Astrocyte of the cerebellum (primary cell): ENCODE results near the gene CLCN6.

Experiments used
- DNase-seq: peaks from one replicate; pipeline ENCODE4 v3.0.0-alpha.2; 2011; ENCODE audit warnings: low read depth
- H3K4me3 ChIP-seq: 2 replicates; pipeline ENCODE4 v1.5.1; 2011; ENCODE audit warnings: mild to moderate bottlenecking, low read depth, low read length, moderate library complexity
- in situ Hi-C: cut with HindIII; loops from 2 replicates; pipeline ENCODE4 v1.10.0; 2017; ENCODE audit warnings: low sequenced_read_pairs
- TF ChIP-seq, protein P1 (sequence below): IDR thresholded peaks from 2 replicates; pipeline ENCODE4 v1.5.1; 2012; ENCODE audit warnings: low read length, low read depth, moderate library complexity, mild to moderate bottlenecking; ENCODE audit errors: missing control alignments

CLCN6 gene

DNA sequence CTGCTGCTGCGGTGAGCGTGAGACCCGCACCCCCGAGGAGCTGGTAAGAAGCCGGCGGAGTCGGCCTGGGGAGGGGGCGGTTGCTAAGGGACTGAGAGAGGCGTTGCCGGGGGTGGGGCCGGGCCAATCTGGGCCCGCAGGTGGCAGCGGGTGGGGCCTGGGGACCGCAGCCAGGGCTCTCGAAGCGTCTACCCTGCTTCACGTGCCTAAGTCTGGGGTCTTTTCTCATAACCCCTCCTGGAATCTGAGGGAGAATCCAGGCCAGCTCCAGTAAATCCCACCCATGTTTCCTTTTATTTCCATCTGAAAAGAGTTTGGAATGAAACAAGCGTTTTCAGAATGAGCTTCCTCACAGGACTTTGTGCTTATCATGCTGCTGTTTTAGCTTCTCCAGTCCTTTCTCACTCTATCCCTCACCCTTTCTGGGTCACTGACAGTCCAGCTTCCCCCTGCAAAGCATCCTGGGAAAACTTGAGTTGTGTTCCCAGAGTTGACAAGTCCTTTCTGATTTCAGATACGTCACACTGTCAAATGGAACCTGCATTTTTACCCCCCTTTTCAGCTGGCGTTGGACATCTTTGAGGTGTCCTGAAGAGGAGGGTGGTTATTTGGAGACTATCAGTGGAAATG, 431 bp downstream of the CLCN6 start:
- DNase-seq: no peak
- peak overlapping the region; percentile 86 for H3K4me3 ChIP-seq
- TF ChIP-seq, protein P1, sequence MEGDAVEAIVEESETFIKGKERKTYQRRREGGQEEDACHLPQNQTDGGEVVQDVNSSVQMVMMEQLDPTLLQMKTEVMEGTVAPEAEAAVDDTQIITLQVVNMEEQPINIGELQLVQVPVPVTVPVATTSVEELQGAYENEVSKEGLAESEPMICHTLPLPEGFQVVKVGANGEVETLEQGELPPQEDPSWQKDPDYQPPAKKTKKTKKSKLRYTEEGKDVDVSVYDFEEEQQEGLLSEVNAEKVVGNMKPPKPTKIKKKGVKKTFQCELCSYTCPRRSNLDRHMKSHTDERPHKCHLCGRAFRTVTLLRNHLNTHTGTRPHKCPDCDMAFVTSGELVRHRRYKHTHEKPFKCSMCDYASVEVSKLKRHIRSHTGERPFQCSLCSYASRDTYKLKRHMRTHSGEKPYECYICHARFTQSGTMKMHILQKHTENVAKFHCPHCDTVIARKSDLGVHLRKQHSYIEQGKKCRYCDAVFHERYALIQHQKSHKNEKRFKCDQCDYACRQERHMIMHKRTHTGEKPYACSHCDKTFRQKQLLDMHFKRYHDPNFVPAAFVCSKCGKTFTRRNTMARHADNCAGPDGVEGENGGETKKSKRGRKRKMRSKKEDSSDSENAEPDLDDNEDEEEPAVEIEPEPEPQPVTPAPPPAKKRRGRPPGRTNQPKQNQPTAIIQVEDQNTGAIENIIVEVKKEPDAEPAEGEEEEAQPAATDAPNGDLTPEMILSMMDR: no peak
- in situ Hi-C loops: no loop called here

DNA sequence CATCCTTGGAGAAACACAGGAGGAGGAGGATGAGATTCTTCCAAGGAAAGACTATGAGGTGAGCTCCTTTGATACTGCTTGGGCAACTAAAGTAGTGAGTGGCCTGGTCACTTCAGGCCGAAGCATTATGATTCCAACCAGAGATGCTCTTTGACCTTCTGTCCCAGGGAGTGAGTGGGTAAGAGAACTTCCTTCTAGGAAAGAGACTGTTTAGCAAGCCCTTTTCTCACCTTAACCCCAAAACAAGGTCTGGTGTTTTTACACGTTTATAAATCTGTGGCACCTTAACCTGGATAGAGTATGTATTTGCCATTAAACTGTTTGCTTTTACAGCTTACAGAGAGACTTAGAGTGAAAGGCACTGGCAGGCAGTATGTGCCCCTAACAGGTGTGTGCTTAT, 1.1 kb downstream of the CLCN6 start:
- TF ChIP-seq, protein P1: no peak
- no peak for DNase-seq
- peak overlapping the region; percentile 86 for H3K4me3 ChIP-seq
- in situ Hi-C loops: no loop called here

DNA sequence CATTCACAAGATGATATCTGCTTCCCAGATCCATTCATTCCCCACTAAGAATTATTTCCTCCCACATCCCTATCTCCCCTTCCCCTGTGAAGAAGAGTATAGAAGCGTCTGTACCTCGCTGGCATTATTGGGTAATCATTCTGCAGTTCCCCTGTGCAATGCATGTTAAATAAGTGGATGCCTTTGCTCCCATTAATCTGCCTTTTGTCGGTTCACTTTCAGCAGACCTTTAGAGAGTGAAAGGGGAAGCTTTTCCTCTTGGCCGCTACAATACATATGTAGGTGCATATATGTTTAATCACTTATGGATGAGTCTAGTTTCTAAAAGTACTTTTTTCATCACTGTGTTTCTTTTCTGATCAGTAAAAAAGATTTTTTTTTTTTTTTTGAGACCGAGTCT, 7.0 kb downstream of the CLCN6 start:
- H3K4me3 ChIP-seq: no peak overlapping the region
- in situ Hi-C loops: loop anchor here (5.0 kb wide), 1 partner anchor 49 kb away; no protein-coding TSS in a partner anchor
- TF ChIP-seq, protein P1: no peak
- no peak for DNase-seq

DNA sequence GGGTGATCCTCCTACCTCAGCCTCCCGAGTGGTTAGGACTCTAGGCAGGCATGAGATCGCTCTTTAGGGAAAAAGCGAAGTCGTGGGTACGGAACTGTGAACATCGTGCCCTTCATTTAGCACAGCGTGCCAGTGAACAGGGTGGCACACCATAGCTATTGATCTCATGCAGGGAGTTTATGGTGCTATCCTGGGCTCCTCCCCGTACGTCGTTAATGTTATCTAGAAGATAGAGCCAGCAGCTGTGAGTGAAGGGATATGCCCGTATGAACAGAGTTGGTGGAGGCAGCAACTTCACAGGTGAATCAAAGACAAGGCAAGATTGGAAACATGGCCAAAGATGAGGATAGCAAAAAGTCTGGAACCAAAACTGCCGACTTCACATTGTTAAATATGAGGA, 11.2 kb downstream of the CLCN6 start:
- no peak for DNase-seq
- in situ Hi-C loops: no loop called here
- TF ChIP-seq, protein P1: no peak
- H3K4me3 ChIP-seq: no peak overlapping the region

DNA sequence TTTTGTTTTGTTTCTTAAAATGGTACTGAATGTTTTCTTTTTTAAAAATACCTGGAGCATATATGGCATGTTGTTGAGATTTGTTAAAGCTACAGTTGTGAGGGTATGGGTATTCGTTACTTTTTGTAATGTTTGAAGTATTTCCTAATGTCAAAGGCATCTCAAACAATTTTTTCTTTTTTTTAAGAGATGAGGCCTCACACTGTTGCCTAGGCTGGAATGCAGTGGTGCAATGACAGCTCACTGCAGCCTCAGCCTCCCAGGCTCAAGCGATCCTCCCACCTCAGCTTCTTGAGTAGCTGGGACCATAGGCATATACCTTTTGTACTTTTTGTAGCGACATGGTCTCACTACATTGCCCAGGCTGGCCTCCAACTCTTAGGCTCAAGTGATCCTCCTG, 16.1 kb downstream of the CLCN6 start:
- in situ Hi-C loops: no loop called here
- no peak overlapping the region for H3K4me3 ChIP-seq
- no peak for DNase-seq
- TF ChIP-seq, protein P1: no peak

DNA sequence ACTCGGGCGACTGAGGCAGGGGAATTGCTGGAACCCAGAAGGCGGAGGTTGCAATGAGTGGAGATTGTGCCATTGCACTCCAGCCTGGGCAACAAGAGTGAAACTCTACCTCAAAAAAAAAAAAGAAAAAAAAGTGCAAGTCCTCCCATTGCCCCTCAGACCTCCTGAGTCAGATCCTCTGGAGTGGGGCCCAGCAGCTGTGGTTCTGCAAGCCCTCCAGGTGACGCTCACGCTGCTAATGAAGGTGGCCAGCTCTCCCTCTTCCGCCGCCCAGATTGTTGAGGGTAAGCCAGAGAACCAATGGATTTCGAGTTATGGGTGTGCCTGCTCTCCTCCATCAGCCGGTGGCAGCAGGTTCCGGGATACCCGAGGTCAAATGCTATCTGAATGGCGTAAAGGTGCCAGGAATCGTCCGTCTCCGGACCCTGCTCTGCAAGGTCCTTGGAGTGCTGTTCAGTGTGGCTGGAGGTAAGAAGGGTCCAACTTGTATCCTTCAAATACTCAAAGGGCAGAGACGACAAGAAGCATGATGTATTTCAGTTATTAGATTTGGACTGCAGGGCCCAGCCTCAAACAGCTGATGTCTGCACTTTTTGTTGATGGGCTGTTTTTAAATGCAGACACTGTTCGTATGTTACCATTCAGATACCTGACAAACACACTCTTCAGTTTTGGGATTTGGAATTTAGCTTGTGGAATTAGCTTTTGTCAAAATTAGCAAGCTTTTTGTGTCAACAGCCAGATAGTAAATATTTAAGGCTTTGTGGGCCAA, 17.6 kb downstream of the CLCN6 start:
- DNase-seq: no peak
- no peak overlapping the region for H3K4me3 ChIP-seq
- TF ChIP-seq, protein P1: no peak
- in situ Hi-C loops: no loop called here
